ENCODE results near the gene RETREG1.

DNA sequence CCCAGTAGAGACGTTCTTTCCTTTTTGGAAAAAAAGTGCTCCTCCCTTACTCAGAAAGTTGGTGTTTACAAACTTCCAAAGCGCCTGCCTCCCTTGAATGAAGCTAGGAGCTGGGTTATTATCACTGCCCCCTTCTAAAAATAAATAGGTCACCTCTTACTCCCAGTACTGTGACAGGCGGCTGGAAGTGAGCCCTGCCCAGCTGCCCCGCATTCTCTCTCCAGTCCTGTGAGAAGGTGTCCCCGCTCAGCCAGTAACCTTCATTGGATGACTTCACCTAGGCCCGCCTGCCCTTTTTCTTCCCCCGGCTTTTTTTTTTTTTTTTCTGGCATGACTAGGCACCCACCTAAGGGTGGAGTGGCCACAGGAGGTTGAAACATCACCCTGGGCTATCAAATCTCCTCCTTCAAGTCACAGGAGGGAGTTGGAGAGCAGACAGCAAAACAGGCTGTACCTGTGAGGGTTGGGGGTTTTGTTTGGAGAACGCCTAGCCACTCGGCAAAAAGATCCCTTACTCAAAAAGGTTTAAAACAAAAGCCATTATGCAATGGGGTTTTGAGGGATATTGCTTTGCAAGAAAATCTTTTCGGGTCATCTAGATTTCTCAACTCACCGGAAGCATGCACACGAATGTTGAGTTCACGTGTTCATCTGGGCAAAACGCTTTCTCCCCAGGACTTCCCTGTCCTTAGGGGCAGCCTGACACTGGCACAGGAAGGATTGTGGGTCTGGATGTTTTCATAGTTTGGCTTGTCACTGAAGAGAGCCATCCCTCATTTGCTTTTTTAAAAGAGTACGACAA, 107.9 kb downstream of the RETREG1 start:
- TF ChIP-seq, protein P1, sequence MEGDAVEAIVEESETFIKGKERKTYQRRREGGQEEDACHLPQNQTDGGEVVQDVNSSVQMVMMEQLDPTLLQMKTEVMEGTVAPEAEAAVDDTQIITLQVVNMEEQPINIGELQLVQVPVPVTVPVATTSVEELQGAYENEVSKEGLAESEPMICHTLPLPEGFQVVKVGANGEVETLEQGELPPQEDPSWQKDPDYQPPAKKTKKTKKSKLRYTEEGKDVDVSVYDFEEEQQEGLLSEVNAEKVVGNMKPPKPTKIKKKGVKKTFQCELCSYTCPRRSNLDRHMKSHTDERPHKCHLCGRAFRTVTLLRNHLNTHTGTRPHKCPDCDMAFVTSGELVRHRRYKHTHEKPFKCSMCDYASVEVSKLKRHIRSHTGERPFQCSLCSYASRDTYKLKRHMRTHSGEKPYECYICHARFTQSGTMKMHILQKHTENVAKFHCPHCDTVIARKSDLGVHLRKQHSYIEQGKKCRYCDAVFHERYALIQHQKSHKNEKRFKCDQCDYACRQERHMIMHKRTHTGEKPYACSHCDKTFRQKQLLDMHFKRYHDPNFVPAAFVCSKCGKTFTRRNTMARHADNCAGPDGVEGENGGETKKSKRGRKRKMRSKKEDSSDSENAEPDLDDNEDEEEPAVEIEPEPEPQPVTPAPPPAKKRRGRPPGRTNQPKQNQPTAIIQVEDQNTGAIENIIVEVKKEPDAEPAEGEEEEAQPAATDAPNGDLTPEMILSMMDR (conservative IDR thresholded peaks at IDR 0.05) = no peak
- TF ChIP-seq ZFX (IDR thresholded peaks at IDR 0.05) = no peak

Measured in C4-2B (cell line).